HTERT RPE-1 (cell line): ENCODE results near the gene ELMOD3.
"Not testable (repeated sequence)": the region's sequence is repeated elsewhere in the genome, so short reads cannot be mapped to it uniquely, and the experiment has no call there.

Source experiments
- in situ Hi-C: fragments of 300-500 bp; cut with MboI; formaldehyde crosslinking; loops from 4 replicates; pipeline ENCODE4 v1.14.3; 2020; ENCODE audit warnings: low sequenced_read_pairs

Gene ELMOD3

DNA sequence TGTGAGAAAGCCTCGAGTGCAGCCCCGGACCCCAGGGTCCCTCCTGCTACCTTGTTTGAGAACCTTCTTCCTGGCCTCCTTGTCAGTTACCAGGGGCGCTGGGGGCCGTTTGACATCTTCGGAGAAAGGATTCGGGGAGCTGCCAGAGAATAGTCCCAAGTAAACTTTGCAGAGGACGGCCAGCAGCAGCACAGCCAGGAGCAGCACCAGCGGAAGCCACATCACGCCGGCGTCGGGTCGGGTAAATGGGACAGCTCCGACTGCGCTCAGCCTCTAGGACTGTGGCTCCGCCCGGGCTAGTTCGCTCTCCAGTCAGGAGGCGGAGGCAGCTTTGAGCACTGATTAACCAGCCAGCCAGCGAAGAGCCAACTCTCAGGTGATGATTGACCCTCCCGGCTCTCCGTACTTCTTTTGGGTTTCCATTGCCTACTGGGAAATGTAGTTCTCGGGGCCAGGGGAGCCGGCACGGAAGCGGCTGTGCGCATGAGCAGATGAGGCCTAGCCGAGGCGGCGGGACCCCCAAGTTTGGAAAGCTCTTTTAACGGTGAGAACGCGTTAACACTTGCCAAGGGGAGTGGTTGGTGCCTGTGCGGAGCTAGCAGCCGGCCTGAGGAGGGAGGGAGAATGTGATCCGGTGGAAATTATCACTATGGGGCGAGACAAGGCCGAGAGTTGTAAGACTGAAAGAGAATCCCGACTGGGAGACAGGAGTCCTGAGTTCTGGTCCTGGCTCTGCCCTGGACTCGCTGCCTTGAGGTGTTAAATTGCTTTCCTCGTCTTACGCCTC lies at the start of gene ELMOD3, which contains the start of gene RETSAT:
Gene ELMOD3, plus strand, starts transcription at position 484 of the 787 bp plus-strand sequence. CDS start 2,430 bp downstream, outside the sequence.
Gene RETSAT, minus strand, starts transcription at position 243 of the 787 bp plus-strand sequence. Its CDS starts 21 bp downstream, at position 222.
- in situ Hi-C loops, result no loop called here

DNA sequence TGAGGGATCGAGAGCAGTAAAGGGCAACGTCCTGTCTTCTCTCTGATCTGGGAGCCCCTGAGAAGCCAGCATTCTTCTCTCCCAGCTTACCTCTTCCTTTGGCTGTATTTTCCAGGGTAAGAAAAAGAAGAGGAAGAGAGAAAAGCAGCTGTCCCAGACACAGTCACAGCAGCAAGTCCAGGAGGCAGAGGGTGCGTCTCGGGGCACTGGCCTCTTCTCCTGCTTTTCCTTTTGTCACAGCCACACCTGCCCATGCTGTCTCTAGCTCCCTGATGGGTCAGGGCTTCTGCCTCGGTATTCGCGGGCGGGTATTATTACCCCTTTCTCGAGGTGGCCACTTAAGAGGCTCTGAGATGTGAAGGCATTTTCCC lies 47.1 kb upstream of the ELMOD3 start:
- in situ Hi-C loops, result no loop called here

DNA sequence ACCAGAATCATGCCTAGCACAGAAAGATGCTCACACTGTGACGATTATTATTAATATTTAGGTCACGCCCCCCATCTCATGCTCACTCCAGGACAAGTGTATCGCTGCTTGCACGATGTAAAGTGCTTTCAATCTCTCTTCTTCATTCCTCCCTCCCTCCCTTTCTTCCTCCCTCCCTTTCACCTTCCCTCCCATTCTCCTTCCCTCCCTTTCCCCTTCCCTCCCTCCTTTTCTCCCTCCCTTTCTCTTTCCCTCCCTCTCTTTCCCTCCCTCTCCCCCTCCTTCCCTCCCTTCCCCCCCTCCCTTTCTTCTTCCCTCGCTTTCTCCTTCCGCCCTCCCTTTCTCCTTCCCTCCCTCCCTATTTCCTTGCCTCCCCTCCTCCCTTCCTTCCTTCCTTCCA lies 46.4 kb upstream of the ELMOD3 start:
- in situ Hi-C loops, result no loop called here

DNA sequence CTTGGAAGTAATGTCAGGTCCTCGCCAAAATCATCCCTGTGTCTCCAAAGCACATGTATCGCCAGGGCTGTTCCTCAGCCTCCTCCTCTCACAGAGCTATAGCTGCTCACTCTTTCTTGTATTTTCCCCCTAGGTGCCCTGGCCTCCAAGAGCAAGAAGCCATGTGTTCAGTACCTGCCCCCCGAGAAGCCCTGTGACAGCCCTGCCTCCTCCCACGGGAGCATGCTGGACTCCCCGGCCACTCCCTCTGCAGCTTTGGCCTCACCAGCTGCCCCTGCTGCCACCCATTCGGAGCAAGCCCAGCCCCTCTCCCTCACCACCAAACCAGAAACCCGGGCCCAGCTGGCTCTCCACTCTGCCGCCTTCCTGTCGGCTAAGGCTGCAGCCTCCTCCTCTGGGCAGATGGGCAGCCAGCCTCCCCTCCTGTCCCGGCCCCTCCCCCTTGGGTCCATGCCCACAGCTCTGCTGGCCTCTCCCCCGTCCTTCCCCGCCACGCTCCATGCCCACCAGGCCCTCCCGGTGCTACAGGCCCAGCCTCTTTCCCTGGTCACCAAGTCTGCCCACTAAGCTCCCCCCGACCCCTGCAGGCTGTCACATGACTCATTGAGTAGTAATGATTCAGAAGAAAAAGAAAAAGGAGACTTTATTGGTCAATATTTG lies 45.5 kb upstream of the ELMOD3 start:
- in situ Hi-C loops, result no loop called here

DNA sequence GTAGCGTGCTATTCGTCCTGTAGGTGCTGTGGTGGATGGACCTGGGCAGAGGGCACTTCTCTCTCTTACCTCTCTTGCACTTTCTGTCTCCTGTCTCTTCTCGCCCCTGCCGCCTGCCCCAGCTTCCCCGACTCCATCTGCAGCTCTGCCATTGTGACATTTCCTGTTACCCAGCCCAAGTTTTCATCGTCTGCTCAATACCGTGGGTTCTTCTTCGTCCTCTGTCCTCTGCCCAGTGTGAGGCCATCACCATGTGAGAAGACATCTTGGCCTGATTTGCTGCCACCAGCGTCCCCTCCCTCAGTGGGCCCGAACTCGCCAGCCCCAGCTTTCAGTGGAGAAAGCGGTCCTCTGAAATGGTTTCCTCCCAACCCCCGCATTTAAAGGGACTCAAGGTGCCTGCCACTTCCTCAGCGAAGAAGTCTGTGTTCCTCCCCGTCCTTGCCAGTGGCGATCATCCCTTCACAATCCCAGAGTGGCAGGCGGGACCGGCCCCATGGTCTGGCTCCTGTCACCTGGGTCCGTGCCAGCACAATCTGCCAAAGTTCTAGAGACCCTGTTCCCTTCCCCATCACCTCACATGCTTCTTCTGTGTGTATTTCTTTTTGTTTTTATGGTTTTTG lies 44.8 kb upstream of the ELMOD3 start:
- in situ Hi-C loops, result no loop called here

DNA sequence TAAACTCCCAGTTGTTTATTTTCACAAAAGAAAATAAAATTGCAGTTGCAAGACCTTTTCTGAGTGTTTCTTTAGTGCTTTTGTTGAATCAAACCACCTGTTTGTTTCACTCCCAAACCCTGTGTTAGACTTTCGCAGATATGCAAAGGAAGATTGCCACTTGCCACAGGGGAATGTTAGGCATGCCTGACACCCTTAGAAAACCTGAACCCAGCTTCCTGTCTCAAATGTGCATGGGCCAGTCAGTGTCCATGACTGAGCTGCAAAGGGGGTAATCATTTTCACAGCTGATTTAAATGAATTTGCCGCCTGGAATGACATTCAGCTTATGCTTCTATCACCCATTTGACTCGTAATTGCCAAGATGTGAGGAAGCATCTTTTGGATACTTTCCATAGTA lies 44.2 kb upstream of the ELMOD3 start:
- in situ Hi-C loops, result no loop called here

DNA sequence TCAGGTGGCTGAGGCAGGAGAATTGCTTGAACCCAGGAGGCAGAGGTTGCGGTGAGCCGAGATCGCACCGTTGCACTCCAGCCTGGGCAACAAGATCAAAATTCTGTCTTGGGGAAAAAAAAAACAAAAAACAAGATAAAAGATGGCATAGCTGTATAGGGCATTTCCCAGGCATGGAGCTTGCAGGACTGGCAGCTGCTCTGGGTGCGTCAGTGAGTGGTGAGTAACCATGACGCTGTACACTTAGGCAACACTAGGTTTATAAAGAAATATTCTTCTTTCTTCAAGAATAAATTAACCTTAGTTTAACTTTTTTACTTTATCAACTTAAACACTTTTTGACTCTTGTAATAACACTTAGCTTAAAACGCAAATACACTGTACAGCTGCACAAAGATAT lies 42.2 kb upstream of the ELMOD3 start:
- in situ Hi-C loops, result no loop called here

DNA sequence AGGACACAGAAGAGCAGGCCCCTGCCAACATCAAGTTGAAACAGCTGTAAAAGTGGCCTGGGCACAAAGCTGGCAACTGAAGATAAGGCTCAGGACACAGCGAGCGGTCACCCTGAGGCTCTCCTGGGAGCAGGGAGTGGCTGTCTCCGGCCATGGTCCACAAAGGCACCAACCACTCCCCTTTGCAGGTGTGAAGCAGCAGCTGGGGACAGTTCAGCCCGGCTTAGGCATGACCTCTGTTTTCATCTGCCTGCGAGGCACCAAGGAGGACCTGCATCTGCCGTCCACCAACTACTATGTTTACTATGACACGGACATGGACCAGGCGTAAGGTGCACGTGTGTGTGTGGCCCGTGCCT lies 39.7 kb upstream of the ELMOD3 start:
- in situ Hi-C loops, result no loop called here

DNA sequence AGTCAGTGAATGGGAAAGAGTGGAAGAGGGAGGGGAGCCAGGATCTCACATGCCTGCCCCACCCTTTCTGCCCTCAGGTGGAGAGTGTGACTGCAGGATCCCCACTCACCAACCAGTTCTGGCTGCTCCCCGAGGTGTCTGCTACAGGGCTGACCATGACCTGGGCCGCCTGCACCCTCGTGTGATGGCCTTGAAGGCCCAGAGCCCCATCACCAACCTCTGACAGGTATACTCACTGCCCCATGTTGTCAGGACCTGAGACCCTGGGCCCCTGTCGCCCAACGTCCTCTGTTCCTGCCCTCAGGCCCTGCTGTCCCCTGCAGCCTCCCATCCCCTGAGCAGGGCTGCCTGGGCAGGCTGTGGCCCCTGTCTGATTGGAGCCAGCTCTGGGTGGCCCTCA lies 38.6 kb upstream of the ELMOD3 start:
- in situ Hi-C loops, result not testable (repeated sequence)

DNA sequence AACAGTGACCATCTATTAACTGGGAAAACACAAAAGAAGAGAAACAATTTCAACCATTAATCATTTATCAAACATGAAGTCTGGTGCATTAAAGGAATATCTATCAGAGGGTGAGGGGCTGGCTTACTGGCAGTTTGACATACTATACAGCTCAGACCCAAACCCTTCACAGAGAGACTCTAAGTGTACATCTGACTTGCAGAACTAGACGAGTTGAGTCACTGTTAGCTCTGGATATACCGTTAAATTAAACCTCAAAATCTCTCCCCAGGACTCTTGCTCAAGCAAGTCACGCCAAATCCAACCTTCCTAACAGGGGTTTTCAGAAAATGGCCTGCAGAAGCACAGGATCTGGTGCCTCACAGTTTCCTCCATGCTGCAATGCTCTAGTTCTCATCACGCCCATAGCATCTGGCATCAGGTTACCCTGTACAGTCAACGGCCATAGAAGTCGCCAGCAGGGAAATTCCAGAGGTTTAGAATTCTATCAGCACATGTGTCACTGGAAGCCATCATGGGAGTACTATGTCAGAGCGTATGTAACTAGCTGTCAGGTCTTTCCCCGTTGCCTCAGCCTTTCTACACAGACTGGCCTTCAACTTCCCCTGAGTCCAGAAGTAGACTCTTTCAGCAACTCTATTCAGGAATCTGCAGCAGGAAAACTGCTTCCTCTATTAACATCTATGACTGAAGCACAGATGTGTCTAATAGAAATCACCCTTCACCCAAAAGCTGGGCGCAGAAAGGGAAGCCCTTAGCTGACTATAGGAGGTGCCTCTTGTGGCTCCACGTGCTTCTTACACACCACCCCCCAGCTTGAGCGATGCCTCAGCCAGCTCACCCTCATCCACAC lies 36.1 kb upstream of the ELMOD3 start:
- in situ Hi-C loops, result no loop called here

DNA sequence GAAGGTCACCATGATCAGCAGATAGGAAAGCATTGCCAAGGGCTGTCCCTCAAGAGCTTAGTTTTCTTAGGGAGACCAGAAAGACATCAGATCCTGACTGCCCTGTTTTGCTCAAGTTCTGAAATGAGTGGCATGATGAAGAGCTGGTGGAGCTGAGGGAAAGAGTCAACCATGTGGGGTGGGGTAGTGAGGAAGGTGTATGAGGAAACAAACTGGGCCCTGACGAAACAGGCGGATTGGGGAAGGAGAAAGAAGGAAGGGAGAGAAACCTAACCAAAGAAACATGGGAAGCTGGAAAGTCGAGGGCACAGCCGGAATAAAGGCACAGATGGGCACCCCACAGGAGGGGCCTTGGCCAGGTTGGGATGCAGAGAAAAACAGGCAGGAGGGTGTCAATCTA lies 34.8 kb upstream of the ELMOD3 start:
- in situ Hi-C loops, result no loop called here

DNA sequence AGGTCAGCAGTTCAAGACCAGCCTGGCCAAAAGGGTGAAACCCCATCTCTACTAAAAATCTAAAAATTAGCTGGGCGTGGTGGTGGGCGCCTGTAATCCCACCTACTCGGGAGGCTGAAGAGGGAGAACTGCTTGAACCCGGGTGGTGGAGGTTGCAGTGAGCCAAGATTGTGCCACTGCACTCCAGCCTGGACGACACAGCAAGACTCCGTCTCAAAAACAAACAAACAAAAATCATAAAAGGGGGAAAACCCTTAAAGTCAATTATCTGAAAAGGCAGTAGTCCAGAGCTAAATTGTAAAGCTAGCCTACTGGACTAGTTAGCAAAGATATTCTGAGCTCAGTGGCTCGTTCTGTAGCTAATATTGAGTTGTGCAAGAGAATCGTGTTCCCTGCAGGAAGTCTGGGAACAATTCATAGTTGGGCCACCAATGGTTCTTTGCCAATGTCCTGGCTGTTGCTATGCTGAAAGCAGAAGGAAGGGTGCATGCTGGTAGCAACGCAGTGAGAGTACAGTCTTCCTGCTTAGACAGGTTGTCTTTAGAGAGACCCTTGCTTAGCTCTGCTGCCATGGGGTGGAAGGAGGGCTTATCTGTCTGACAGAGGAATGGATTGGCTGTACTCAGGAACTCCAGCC lies 31.1 kb upstream of the ELMOD3 start:
- in situ Hi-C loops, result no loop called here

DNA sequence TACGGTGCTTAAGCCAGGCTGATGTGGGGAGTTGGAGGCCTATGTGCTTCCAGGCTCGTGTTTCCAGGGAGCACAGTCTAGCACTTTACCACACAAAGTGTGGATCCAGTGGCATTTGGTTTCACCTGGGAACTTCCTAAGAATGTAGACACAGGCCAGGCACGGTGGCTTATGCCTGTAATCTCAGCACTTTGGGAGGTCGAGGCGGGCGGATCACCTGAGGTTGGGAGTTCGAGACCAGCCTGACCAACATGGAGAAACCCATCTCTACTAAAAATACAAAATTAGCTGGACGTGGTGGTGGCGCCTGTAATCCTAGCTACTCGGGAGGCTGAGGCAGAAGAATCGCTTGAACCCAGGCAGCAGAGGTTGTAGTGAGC lies 30.6 kb upstream of the ELMOD3 start:
- in situ Hi-C loops, result not testable (repeated sequence)

DNA sequence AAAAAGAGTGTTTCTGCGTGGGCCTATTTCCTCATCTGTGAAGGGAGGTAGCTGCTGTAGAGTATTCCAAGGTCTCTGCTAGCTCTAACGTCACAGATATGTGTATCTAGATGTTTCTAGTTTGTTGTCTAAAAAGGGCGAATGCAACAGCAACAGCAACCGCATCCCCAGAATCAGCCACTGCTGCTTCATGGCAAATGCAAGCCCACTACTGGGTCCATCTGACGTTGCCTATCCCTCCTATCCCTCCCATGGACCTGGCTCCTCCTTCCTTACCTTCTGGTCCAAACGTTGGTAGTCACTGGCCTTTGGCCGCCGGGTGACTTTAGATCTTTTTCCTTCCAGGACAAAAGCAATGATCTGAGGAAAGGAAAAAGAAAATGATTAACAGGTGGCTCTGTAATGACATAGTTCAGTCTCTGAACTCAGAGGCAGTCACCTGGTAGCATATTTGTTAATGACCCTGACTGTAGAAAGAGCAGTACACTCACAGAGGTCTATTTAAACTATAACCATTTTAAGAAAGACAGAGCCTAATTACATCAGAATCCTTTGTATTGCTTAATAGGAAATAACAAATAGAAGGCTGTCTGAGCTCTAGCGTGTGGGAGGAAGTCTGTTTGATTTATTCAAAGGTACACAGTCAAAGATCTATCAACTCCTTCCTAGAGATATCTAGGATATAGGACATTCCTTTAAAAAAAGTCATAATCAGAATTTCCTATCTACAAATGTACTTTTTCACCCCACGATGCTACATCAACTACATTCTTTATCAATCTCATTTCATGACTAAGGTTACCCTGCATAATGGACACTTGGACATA lies 29.7 kb upstream of the ELMOD3 start:
- in situ Hi-C loops, result no loop called here

DNA sequence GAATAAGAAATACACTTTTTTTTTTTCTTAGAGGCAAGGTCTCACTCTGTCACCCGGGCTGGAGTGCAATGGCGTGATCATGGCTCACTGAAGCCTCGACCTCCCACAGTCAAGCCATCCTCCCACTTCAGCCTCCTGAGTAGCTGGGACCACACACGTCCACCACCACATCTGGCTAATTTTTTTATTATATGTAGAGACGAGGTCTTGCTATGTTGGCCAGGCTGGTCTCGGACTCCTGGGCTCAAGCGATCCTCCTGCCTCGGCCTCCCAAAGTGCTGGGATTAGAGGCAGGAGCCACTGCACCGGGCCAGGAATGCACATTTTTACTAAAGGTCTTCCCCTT lies 29.1 kb upstream of the ELMOD3 start:
- in situ Hi-C loops, result no loop called here

DNA sequence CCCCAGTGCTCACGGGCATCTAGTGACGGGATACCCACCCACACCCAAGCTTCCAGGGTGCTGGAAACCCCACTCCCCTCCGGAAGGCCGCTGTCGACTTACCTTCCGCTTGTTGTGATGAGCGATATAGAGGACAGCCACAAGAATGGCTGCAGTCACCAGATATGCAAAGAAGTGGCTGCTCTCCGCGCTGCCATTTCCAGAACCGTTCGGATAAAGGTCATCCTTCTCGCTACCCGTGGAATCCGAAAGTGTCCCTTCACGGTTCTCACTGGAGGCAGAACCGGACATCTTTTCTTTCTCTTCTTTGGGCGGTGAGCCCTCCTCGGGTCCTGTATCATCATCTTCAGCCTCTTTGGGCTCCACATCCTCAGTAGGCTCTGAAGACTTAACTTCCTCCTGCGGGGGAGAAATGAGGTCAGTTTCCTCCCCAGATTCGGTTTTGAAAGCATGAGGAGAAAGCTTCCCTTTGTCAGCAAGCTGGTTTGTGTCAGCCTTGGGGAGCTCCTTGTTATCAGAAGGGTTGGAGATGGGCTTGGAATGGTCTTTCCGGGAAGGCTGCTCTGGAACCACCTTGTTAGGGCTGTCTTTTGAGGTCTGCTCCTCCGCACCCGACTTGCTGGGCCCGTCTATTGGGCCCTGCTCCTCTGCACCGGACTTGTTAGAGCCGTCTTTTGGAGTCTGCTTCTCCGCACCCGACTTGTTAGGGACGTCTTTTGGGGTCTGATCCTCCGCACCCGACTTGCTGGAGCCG lies 28.0 kb upstream of the ELMOD3 start:
- in situ Hi-C loops, result no loop called here

DNA sequence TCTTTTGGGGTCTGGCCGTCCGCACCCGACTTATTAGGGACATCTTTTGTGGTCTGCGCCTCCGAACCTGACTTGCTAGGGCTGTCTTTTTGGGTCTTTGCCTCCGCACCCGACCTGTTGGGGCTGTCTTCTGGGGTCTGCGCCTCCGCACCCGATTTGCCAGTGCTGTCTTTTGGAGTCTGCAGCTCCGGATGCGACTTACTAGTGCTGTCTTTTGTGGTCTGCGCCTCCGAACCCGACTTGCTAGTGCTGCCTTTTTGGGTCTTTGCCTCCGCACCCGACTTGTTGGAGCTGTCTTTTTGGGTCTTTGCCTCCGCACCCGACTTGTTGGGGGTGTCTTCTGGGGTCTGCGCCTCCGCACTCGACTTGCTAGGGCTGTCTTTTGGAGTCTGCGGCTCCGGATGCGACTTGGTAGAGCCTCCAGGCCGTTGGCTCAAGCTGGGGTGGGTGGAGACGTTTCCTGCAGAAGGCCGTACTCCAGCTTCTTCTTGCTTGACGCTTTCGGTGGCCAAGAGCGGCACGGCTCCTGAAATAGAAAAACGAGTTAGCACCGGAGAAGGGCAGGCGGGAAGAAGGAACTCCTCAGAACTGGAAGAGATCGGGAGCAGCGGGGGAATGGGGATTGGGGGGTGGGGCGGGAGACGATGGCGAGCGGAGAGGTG lies 27.3 kb upstream of the ELMOD3 start:
- in situ Hi-C loops, result no loop called here

DNA sequence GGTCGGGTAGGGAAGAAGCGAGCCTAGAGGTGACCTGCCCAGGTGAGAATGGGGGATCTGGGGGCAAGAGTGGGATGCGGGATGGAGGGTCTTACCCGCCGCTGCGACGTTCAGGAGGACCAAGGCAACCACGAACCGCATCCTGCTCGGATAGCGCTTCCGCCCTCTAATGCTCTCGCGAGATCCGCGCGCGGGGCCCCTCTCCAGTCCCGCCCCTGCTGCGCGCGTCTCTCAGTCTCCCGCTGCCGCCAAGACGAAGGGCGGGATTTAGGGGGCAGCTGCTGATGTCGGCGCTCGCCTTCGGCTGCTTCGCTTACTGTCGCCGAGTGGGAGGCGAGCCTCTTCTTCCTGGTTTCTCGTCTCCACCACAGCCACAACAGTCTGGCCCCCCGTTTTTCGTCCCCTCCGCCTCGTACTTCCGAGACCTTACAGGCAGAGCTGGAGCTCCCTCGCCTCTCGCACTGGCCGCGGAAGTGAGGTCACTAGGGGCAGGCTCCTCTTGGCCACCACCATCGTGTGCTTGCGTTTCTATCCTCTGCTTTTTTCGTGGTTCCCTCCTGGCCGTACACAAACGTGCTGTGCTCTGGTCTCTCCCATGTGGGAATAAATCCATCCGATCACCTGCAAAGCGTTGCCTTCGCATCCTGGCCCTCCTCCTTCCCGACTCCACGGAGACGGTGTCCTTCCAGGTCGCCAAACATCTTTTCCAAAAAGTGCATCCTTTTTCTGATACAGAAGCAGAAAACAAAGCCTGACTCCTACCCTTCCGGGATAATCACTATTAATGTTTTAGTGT lies 26.5 kb upstream of the ELMOD3 start, which contains the start of gene TGOLN2:
Gene TGOLN2, minus strand, starts transcription at position 168 of the 796 bp plus-strand sequence. Its CDS starts 27 bp downstream, at position 141.
- in situ Hi-C loops, result no loop called here
